HT-29 (cell line): ENCODE measurements around the gene DDX20. TPM values are rescaled to one million over a fixed set of nuclear protein-coding genes. Genes with fewer than 3 reads are reported as not detected.

Experiments used
- small RNA-seq: library from RNA; depleted of rRNA; stranded (forward); fragments of <200 nt; gene quantifications from one replicate; pipeline ENCODE3, GENCODE V24; 2014
- total RNA-seq: library from RNA; depleted of rRNA; stranded (reverse); fragments of >200 nt; shearing (Covaris generic); gene quantifications from 2 replicates; pipeline ENCODE4 v1.2.3, GENCODE V29; 2014; rRNA removed

Gene DDX20
- total RNA-seq, 1 experiment from 2014 or later = 18.5 TPM

Small RNA genes within 50 kb of the gene (small RNA-seq; reads per million reads assigned to genes)
- gene INKA2 = not detected

Other genes starting within 250 kb of the DDX20 start
- 4.1 and 4.2 TPM in 2 replicates for gene RAP1A, start 136.1 kb upstream of the DDX20 start, total RNA-seq
- 2.0 and 3.4 TPM in 2 replicates for gene INKA2, start 16.5 kb upstream of the DDX20 start, total RNA-seq
- gene KCND3, start 233.8 kb downstream of the DDX20 start, total RNA-seq = not detected in 2 replicates